Activated T-helper 1 cell treated with anti-CD3 and anti-CD28 coated beads, Interleukin-12 subunit alpha, Interleukin-12 subunit beta, Interleukin-2, Interleukin-4 antibody, amounts not matched to agents 30 ng/mL and 10 ng/mL and 1 ng/mL, durations not matched to agents 14 hours and 24 hours and 36 hours (primary cell): ENCODE data around the gene CALML3. TPM values are rescaled to one million over a fixed set of nuclear protein-coding genes. Genes with fewer than 3 reads are reported as not detected.

ENCODE experiments used
- DNase-seq: peaks from one replicate; pipeline ENCODE4 v3.0.0; 2021; ENCODE audit warnings: low spot score
- H3K27ac Mint-ChIP-seq: one replicate; pipeline ENCODE4 v1.8.0; 2021; ENCODE audit warnings: mild to moderate bottlenecking, mixed read lengths
- H3K27me3 Mint-ChIP-seq: one replicate; pipeline ENCODE4 v1.8.0; 2022; ENCODE audit warnings: mild to moderate bottlenecking, moderate library complexity, mixed read lengths; ENCODE audit not compliant: insufficient read depth
- H3K36me3 Mint-ChIP-seq: one replicate; pipeline ENCODE4 v1.8.0; 2021; ENCODE audit warnings: low read depth, mixed read lengths
- H3K4me1 Mint-ChIP-seq: one replicate; pipeline ENCODE4 v1.8.0; 2021; ENCODE audit warnings: low read depth, mixed read lengths
- H3K4me3 Mint-ChIP-seq: one replicate; pipeline ENCODE4 v1.8.0; 2021; ENCODE audit warnings: mild to moderate bottlenecking, moderate library complexity, mixed read lengths
- H3K9me3 Mint-ChIP-seq: one replicate; pipeline ENCODE4 v1.8.0; 2021; ENCODE audit warnings: mixed read lengths
- intact Hi-C: fragments of 100-400 bp; cut with micrococcal nuclease; formaldehyde crosslinking; loops from one replicate; pipeline ENCODE4 v1.15.1; 2024
- total RNA-seq: library from RNA; stranded (reverse); gene quantifications from 2 replicates; pipeline ENCODE4 v1.2.3, GENCODE V29; 2022

CALML3 gene
- total RNA-seq, 1 donor from 2014 or later = not detected

- Mint-ChIP-seq H3K4me3 (no peak overlapping the region), H3K4me1 (no peaks in the 10 kb centered on the region), H3K9me3 (no peaks in the 10 kb centered on the region), H3K27me3 (no peaks in the 10 kb centered on the region), H3K27ac (no peak overlapping the region), H3K36me3 (no peaks in the 10 kb centered on the region)
- intact Hi-C loops = no loop called here
- DNase-seq = no peak
Measured at GRCh38 chr10:5529702-5530411, 5.1 kb downstream of the CALML3 start.

GRCh38 chr10:5530412-5530806 is 5.6 kb downstream of the CALML3 start:
- Mint-ChIP-seq H3K9me3 (no peaks in the 10 kb centered on the region), H3K4me3 (no peak overlapping the region), H3K36me3 (no peaks in the 10 kb centered on the region), H3K27ac (no peak overlapping the region), H3K27me3 (no peaks in the 10 kb centered on the region), H3K4me1 (no peaks in the 10 kb centered on the region)
- intact Hi-C loops = no loop called here
- no peak for DNase-seq

GRCh38 chr10:5530846-5531557 is 6.2 kb downstream of the CALML3 start:
- Mint-ChIP-seq H3K4me3 (no peak overlapping the region), H3K27me3 (no peaks in the 10 kb centered on the region), H3K36me3 (no peaks in the 10 kb centered on the region), H3K9me3 (no peaks in the 10 kb centered on the region), H3K4me1 (no peaks in the 10 kb centered on the region), H3K27ac (no peak overlapping the region)
- no peak for DNase-seq
- intact Hi-C loops = no loop called here

- Mint-ChIP-seq H3K27ac (no peak overlapping the region), H3K9me3 (no peaks in the 10 kb centered on the region), H3K27me3 (no peaks in the 10 kb centered on the region), H3K4me1 (no peaks in the 10 kb centered on the region), H3K4me3 (no peak overlapping the region), H3K36me3 (no peaks in the 10 kb centered on the region)
- DNase-seq = no peak
- intact Hi-C loops = no loop called here
Measured at GRCh38 chr10:5531558-5532306, 7.0 kb downstream of the CALML3 start.

- H3K4me3 Mint-ChIP-seq = no peak overlapping the region
- no peaks in the 10 kb centered on the region for H3K4me1 Mint-ChIP-seq
- DNase-seq = no peak
- H3K27me3 Mint-ChIP-seq = no peaks in the 10 kb centered on the region
- no peaks in the 10 kb centered on the region for H3K9me3 Mint-ChIP-seq
- intact Hi-C loops = no loop called here
- no peaks in the 10 kb centered on the region for H3K36me3 Mint-ChIP-seq
- H3K27ac Mint-ChIP-seq = no peak overlapping the region
Measured at GRCh38 chr10:5532307-5532605, 7.5 kb downstream of the CALML3 start.

- Mint-ChIP-seq H3K4me1 (no peaks in the 10 kb centered on the region), H3K36me3 (no peaks in the 10 kb centered on the region), H3K9me3 (no peaks in the 10 kb centered on the region), H3K4me3 (no peak overlapping the region), H3K27ac (no peak overlapping the region), H3K27me3 (no peaks in the 10 kb centered on the region)
- intact Hi-C loops = no loop called here
- DNase-seq = no peak
Measured at GRCh38 chr10:5532618-5533097, 7.9 kb downstream of the CALML3 start.

GRCh38 chr10:5533098-5533731 is 8.5 kb downstream of the CALML3 start:
- Mint-ChIP-seq H3K4me3 (no peak overlapping the region), H3K27me3 (no peaks in the 10 kb centered on the region), H3K4me1 (no peaks in the 10 kb centered on the region), H3K27ac (no peak overlapping the region), H3K9me3 (no peaks in the 10 kb centered on the region), H3K36me3 (no peaks in the 10 kb centered on the region)
- no peak for DNase-seq
- intact Hi-C loops = no loop called here

- intact Hi-C loops = no loop called here
- H3K4me3 Mint-ChIP-seq = no peak overlapping the region
- H3K36me3 Mint-ChIP-seq = no peaks in the 10 kb centered on the region
- no peak for DNase-seq
- H3K27ac Mint-ChIP-seq = no peak overlapping the region
- no peaks in the 10 kb centered on the region for H3K4me1 Mint-ChIP-seq
- H3K9me3 Mint-ChIP-seq = no peaks in the 10 kb centered on the region
- peaks cover 6% of the 10 kb centered on the region for H3K27me3 Mint-ChIP-seq
Measured at GRCh38 chr10:5534051-5534821, 9.5 kb downstream of the CALML3 start.

GRCh38 chr10:5534880-5535856 is 10.4 kb downstream of the CALML3 start:
- DNase-seq = no peak
- H3K36me3 Mint-ChIP-seq = no peaks in the 10 kb centered on the region
- no peaks in the 10 kb centered on the region for H3K9me3 Mint-ChIP-seq
- H3K4me3 Mint-ChIP-seq = no peak overlapping the region
- no peak overlapping the region for H3K27ac Mint-ChIP-seq
- H3K27me3 Mint-ChIP-seq = peaks cover 6% of the 10 kb centered on the region
- no peaks in the 10 kb centered on the region for H3K4me1 Mint-ChIP-seq
- intact Hi-C loops = no loop called here

- H3K27ac Mint-ChIP-seq = no peak overlapping the region
- H3K9me3 Mint-ChIP-seq = peaks cover 5% of the 10 kb centered on the region
- no peak for DNase-seq
- intact Hi-C loops = no loop called here
- H3K4me3 Mint-ChIP-seq = no peak overlapping the region
- H3K27me3 Mint-ChIP-seq = peaks cover 6% of the 10 kb centered on the region
- no peaks in the 10 kb centered on the region for H3K36me3 Mint-ChIP-seq
- no peaks in the 10 kb centered on the region for H3K4me1 Mint-ChIP-seq
Measured at GRCh38 chr10:5536486-5537081, 11.8 kb downstream of the CALML3 start.

GRCh38 chr10:5537684-5538083 is 12.9 kb downstream of the CALML3 start:
- Mint-ChIP-seq H3K4me1 (no peaks in the 10 kb centered on the region), H3K9me3 (peaks cover 12% of the 10 kb centered on the region), H3K36me3 (no peaks in the 10 kb centered on the region), H3K4me3 (no peak overlapping the region), H3K27ac (no peak overlapping the region), H3K27me3 (peaks cover 9% of the 10 kb centered on the region)
- no peak for DNase-seq
- intact Hi-C loops = no loop called here
